Activated CD4-positive, alpha-beta T cell treated with anti-CD3 and anti-CD28 coated beads, Interleukin-2, amount 50 U/mL, for 24 hours (primary cell): ENCODE results near the gene ABCG2.

Source experiments
- DNase-seq, 2 donors: peaks; one replicate each; pipeline ENCODE4 v3.0.0-alpha.2; 2020; ENCODE audit warnings: low read depth in 1 of 2, low spot score in 1 of 2

ABCG2 gene

GRCh38 chr4:88070031-88070430, 88.4 kb downstream of the ABCG2 start:
- no peak for DNase-seq

- DNase-seq, result no peak
Measured at GRCh38 chr4:88064410-88064809, 94.0 kb downstream of the ABCG2 start.

DNA sequence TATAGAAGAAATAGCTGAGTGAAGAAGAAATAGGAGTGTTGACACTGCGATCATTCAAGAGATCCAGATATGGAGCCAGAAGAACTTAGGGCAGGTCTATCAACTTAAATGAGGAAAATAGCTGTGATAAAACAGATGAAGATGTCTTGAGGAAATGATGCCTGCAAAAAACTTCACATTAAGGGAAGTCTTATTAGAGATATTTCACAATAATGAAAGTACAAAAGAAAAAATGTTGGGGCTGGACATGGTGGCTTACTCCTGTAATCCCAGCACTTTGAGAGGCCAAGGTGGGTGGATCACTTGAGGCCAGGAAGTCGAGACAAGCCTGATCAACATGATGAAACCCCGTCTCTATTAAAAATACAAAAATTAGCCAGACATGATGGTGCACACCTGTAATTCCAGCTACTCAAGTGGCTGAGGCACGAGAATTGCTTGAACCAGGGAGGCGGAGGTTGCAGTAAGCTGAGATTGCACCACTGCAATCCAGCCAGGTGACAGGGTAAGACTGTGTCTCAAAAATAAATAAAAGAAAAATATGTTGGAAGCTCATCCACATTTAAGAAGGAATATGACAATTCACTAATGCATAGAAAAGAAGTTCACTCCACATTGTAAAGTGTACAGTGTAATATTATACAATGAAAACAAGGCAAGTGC, 94.7 kb downstream of the ABCG2 start:
- DNase-seq, result no peak

- no peak for DNase-seq
Measured at GRCh38 chr4:88062843-88063242, 95.6 kb downstream of the ABCG2 start.

DNA sequence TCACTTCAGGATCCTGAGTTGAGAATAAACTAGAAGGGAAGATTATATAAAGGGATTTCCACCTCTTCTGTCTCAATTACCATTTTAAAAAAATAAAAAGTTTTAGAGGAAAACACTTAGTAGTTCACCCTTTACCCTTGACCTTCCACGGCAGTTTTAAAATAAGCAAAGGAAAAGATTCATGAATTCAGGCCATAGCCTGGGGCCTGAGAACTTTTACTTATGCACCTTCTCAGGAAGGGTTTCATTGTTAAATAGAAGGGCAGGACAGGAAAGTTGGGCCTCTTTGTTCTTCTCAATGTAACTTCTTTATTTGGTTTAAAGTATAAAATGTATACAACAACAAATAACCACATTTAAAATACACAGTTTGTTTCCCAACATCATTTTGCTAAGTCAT, 96.1 kb downstream of the ABCG2 start:
- no peak for DNase-seq

DNA sequence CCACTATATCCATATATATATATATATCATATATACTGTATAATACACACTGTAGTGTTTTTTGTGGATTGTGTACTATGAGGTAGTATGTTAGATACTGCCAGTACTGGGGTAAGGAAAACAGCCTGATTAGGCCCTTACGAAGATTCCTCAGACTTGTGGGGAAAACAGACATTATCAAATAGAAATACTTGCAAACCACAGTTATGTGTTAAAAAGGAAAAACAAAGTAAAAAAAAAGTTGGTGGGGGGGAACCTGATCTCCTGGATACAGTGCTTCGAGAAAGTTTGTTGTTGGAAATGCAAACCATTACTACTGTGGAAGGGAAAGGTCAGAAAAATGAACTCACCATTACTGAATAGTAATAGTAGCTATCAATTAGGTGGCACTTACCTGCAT, 98.0 kb downstream of the ABCG2 start:
- DNase-seq, result no peak

DNA sequence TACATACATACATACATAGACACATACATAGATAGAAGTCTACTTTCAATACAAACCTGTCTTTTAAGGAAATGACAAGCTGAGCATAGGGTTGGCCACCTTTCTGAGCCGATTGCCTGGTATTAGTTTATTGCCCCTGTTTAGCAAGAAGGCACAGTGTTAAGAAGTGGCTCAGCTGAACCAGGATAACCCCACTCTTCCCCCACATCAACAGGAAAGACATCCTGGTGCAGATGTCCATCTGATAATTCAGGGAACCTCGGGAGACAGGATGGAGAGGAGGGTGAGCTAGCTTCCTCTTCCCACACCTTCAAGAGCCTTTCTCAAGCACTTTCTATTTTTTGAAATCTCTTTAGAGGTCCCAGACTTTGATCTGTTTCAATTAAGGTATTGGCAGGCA, 98.7 kb downstream of the ABCG2 start:
- DNase-seq, result no peak

DNA sequence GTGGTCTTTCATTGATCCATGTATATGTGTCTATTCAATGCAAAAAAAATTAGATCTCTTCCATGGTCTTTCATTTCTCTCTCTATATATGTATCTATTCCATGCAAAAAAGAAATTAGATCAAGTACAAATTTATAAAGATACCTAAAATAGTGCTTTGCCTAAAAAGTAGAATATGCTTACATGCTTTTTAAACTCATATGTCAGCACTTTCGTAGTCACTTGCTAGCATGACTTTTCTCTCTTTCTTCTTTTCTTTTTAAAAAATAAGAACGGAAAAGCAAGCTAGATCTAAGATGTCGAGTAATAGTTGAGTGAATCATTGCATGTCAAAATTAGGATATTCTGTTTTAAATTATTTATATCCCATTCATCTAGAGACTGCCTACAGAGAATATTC, 100.1 kb downstream of the ABCG2 start:
- no peak for DNase-seq

GRCh38 chr4:88054901-88055300, 103.5 kb downstream of the ABCG2 start:
- DNase-seq, result no peak

DNA sequence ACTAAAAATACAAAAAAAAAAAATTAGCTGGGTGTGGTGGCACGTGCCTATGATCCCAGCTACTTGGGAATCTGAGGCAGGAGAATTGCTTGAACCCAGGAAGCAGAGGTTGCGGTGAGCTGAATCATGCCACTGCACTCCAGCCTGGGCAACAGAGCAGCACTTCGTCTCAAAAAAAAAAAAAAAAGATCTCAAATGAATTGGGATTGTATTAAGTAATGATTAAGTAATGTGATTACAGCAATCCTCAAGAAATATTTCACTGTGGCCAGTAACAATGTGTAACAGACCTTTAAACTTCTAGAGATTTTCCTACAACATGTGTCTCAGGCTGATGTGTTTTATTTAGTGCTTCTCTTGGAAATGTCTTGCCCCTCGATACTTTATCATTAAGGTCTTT, 104.2 kb downstream of the ABCG2 start:
- DNase-seq, result no peak

- DNase-seq, result no peak
Measured at GRCh38 chr4:88045021-88045420, 113.4 kb downstream of the ABCG2 start.

- no peak for DNase-seq
Measured at GRCh38 chr4:88043586-88044340, 114.7 kb downstream of the ABCG2 start.

DNA sequence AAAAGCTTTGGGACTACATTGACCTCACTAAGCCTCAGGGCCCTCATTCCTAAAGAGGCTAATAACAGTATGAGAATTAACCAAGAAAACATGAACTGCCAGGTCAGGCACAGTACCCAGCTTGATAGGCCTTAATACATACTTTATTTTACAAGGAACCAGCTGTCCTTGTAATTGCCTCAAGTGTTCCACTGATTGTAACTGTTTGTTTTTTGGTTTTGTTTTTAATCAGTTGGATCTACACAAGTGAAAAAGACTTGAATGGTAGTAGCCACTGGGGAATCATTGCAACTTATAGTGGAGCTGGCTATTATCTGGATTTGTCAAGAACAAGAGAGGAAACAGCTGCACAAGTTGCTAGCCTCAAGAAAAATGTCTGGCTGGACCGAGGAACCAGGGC, 115.4 kb downstream of the ABCG2 start:
- DNase-seq, result no peak

DNA sequence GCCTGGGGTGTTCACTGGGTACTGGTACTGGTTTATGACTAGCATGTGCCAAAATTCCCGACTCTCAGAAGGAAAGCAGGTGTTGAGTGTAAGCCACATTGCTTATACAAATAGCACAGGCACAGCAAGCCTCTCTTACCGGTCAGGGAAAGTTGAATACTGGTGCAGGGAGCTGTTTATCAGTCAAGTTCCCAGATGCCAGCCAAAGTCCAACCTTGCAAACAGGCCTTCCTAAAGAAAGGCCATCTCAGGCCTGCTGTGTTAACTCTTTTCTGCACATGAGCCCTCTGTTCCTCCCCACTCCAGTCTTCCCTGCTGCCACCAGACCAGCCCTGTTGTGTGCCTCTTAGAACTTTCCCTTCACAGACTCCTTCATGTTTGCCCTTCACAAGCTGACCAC, 116.8 kb downstream of the ABCG2 start:
- DNase-seq, result no peak

DNA sequence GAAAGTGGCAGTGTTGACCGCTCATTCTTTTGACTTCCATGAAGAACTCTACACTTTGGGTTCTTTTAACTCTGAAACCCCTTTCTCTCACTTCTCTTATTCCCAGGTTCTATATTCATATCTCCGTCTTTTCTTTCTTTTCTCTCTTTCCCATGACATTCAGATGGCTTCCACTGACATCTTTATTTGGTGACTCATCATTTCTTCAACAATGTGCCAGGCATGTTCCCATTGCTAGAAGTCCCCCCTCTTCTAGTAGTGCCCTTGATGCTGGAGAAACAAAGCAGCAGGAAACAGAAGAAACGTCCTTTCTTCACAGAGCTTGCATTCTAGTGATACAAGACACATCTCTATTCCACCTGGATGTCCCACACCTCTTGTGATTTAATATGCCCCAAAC, 117.7 kb downstream of the ABCG2 start:
- no peak for DNase-seq
